Neural cell (in vitro differentiated cells): Measurements from ENCODE around the gene KDM1A. TPM values are rescaled to one million over a fixed set of nuclear protein-coding genes. Genes with fewer than 3 reads are reported as not detected.

Experiments used
- H2AFZ ChIP-seq: fragments of 200-600, 300-800 bp; sonication (generic), shearing (Covaris generic); 2 replicates; pipeline ENCODE4 v1.6.0; 2014; ENCODE audit warnings: low read depth, mild to moderate bottlenecking, antibody characterized with exemption, low read length, moderate library complexity
- H3F3A ChIP-seq: fragments of 200-600 bp; shearing (Covaris generic); 2 replicates; pipeline ENCODE4 v1.6.1; 2016; ENCODE audit warnings: mild to moderate bottlenecking, moderate library complexity, mixed read lengths, antibody characterized with exemption, low read length; ENCODE audit not compliant: insufficient read depth, poor library complexity, severe bottlenecking
- H3K27ac ChIP-seq: fragments of 200-600, 300-800 bp; sonication (generic), shearing (Covaris generic); 2 replicates; pipeline ENCODE4 v1.5.1; 2014; ENCODE audit warnings: mild to moderate bottlenecking, low read length, moderate library complexity
- H3K27me3 ChIP-seq: fragments of 300-800, 200-600 bp; sonication (generic), shearing (Covaris generic); 2 replicates; pipeline ENCODE4 v1.6.0; 2014; ENCODE audit warnings: mild to moderate bottlenecking, low read depth, low read length, moderate library complexity; ENCODE audit not compliant: insufficient read depth
- H3K36me3 ChIP-seq: fragments of 300-800, 200-600 bp; sonication (generic), shearing (Covaris generic); 2 replicates; pipeline ENCODE4 v1.5.1; 2014; ENCODE audit warnings: mild to moderate bottlenecking, antibody characterized with exemption, low read length, moderate library complexity; ENCODE audit not compliant: insufficient read depth
- H3K4me2 ChIP-seq: fragments of 300-800, 200-600 bp; sonication (generic), shearing (Covaris generic); 2 replicates; pipeline ENCODE4 v1.6.0; 2014; ENCODE audit warnings: mild to moderate bottlenecking, low read length
- H3K4me3 ChIP-seq: fragments of 300-800, 200-600 bp; sonication (generic), shearing (Covaris generic); 2 replicates; pipeline ENCODE4 v1.5.1; 2014; ENCODE audit warnings: mild to moderate bottlenecking, low read length, moderate library complexity
- H3K79me2 ChIP-seq: fragments of 200-600 bp; shearing (Covaris generic); replicated peaks from 2 replicates; pipeline ENCODE4 v1.6.0; 2014; ENCODE audit warnings: mild to moderate bottlenecking, low read length, moderate library complexity; ENCODE audit not compliant: insufficient read depth
- H3K9ac ChIP-seq: fragments of 300-800, 200-600 bp; sonication (generic), shearing (Covaris generic); 2 replicates; pipeline ENCODE4 v1.6.1; 2016; ENCODE audit warnings: mild to moderate bottlenecking, low read length, mixed read lengths
- H3K9me2 ChIP-seq: fragments of 200-600 bp; shearing (Covaris generic); 2 replicates; pipeline ENCODE4 v1.6.1; 2016; ENCODE audit warnings: mild to moderate bottlenecking, low read length, mixed read lengths; ENCODE audit not compliant: insufficient read depth
- H3K9me3 ChIP-seq: fragments of 200-600, 300-800 bp; sonication (generic), shearing (Covaris generic); 2 replicates; pipeline ENCODE4 v1.6.1; 2016; ENCODE audit warnings: mild to moderate bottlenecking, mixed run types, low read length, moderate library complexity, mixed read lengths
- H4K20me1 ChIP-seq: fragments of 200-600 bp; shearing (Covaris generic); 2 replicates; pipeline ENCODE4 v1.6.1; 2016; ENCODE audit warnings: mild to moderate bottlenecking, mixed run types; ENCODE audit not compliant: insufficient read depth
- EP300 ChIP-seq: fragments of 450-650 bp; conservative IDR thresholded peaks from 2 replicates; pipeline ENCODE4 v1.6.1; 2014; ENCODE audit warnings: antibody characterized with exemption, mild to moderate bottlenecking, moderate library complexity; ENCODE audit not compliant: poor library complexity, severe bottlenecking
- EZH2 ChIP-seq: fragments of 200-600, 300-800 bp; shearing (Covaris generic), sonication (generic); IDR thresholded peaks from 2 replicates; pipeline ENCODE4 v1.6.1; 2014; ENCODE audit warnings: antibody characterized with exemption, low read length, borderline replicate concordance, mild to moderate bottlenecking; ENCODE audit not compliant: insufficient read depth, poor library complexity, severe bottlenecking
- MXI1 ChIP-seq: fragments of 450-650 bp; conservative IDR thresholded peaks from 2 replicates; pipeline ENCODE4 v1.6.1; 2014; ENCODE audit warnings: antibody characterized with exemption, mild to moderate bottlenecking; ENCODE audit not compliant: poor library complexity, severe bottlenecking
- POLR2AphosphoS5 ChIP-seq: IDR thresholded peaks from 2 replicates; pipeline ENCODE4 v1.6.1; 2012
- RAD21 ChIP-seq: fragments of 450-650 bp; conservative IDR thresholded peaks from 2 replicates; pipeline ENCODE4 v1.6.1; 2014; ENCODE audit warnings: antibody characterized with exemption, mild to moderate bottlenecking, moderate library complexity
- SMC3 ChIP-seq: fragments of 450-650 bp; conservative IDR thresholded peaks from 2 replicates; pipeline ENCODE4 v1.6.1; 2014; ENCODE audit warnings: antibody characterized with exemption, mild to moderate bottlenecking, moderate library complexity; ENCODE audit not compliant: poor library complexity
- TAF1 ChIP-seq: IDR thresholded peaks from 2 replicates; pipeline ENCODE4 v1.6.1; 2012; ENCODE audit warnings: low read depth
- polyA plus RNA-seq: library from polyadenylated mRNA; depleted of rRNA; stranded (reverse); fragments of >200 nt; gene quantifications from 2 replicates; pipeline ENCODE4 v1.2.3, GENCODE V29; 2014
- TF ChIP-seq, protein P1 (sequence below): IDR thresholded peaks from 2 replicates; pipeline ENCODE4 v1.6.1; 2012; ENCODE audit warnings: borderline replicate concordance
- TF ChIP-seq, protein P2 (sequence below): fragments of 450-650 bp; IDR thresholded peaks from 2 replicates; pipeline ENCODE4 v1.5.1; 2014; ENCODE audit warnings: antibody characterized with exemption, mild to moderate bottlenecking, moderate library complexity; ENCODE audit not compliant: poor library complexity, severe bottlenecking

KDM1A gene
- polyA plus RNA-seq, 1 donor from 2014 or later = 276 TPM

DNA sequence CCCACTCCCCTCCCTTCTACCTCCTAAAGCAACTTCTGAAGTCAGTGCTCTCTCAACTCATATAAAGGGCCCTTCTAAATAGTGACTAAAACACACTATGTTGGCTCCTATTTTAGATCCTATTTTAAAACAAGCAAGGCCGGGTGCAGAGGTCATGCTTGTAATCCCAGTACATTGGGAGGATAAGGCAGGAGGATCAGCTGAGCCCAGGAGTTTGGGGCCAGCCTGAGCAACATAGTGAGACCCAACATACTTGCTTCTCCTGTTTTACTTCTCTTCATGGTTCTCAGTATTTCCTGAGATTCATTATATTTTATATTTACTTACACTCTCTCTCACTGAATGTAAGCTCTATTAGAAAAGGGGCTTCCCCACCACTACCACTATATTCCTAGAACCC, 106.9 kb downstream of the KDM1A start:
- Histone ChIP-seq H3K9me2 (no peaks in the 10 kb centered on the region), H3K9me3 (no peaks in the 10 kb centered on the region), H3K4me2 (no peak overlapping the region), H3K27me3 (no peaks in the 10 kb centered on the region), H2AFZ (no peak overlapping the region), H3K27ac (no peak overlapping the region), H3K36me3 (no peaks in the 10 kb centered on the region), H3K9ac (no peak overlapping the region), H3K79me2 (peaks cover 17% of the 10 kb centered on the region), H3K4me3 (no peak overlapping the region), H3F3A (no peaks in the 10 kb centered on the region), H4K20me1 (no peaks in the 10 kb centered on the region)
- TF ChIP-seq EP300 = no peak
- TF ChIP-seq SMC3 = no peak
- no peak for TF ChIP-seq EZH2
- TF ChIP-seq, protein P1, sequence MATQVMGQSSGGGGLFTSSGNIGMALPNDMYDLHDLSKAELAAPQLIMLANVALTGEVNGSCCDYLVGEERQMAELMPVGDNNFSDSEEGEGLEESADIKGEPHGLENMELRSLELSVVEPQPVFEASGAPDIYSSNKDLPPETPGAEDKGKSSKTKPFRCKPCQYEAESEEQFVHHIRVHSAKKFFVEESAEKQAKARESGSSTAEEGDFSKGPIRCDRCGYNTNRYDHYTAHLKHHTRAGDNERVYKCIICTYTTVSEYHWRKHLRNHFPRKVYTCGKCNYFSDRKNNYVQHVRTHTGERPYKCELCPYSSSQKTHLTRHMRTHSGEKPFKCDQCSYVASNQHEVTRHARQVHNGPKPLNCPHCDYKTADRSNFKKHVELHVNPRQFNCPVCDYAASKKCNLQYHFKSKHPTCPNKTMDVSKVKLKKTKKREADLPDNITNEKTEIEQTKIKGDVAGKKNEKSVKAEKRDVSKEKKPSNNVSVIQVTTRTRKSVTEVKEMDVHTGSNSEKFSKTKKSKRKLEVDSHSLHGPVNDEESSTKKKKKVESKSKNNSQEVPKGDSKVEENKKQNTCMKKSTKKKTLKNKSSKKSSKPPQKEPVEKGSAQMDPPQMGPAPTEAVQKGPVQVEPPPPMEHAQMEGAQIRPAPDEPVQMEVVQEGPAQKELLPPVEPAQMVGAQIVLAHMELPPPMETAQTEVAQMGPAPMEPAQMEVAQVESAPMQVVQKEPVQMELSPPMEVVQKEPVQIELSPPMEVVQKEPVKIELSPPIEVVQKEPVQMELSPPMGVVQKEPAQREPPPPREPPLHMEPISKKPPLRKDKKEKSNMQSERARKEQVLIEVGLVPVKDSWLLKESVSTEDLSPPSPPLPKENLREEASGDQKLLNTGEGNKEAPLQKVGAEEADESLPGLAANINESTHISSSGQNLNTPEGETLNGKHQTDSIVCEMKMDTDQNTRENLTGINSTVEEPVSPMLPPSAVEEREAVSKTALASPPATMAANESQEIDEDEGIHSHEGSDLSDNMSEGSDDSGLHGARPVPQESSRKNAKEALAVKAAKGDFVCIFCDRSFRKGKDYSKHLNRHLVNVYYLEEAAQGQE = no peak
- TF ChIP-seq TAF1 = no peak
- TF ChIP-seq RAD21 = no peak
- TF ChIP-seq, protein P2, sequence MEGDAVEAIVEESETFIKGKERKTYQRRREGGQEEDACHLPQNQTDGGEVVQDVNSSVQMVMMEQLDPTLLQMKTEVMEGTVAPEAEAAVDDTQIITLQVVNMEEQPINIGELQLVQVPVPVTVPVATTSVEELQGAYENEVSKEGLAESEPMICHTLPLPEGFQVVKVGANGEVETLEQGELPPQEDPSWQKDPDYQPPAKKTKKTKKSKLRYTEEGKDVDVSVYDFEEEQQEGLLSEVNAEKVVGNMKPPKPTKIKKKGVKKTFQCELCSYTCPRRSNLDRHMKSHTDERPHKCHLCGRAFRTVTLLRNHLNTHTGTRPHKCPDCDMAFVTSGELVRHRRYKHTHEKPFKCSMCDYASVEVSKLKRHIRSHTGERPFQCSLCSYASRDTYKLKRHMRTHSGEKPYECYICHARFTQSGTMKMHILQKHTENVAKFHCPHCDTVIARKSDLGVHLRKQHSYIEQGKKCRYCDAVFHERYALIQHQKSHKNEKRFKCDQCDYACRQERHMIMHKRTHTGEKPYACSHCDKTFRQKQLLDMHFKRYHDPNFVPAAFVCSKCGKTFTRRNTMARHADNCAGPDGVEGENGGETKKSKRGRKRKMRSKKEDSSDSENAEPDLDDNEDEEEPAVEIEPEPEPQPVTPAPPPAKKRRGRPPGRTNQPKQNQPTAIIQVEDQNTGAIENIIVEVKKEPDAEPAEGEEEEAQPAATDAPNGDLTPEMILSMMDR = no peak
- no peak for TF ChIP-seq POLR2AphosphoS5
- TF ChIP-seq MXI1 = no peak

DNA sequence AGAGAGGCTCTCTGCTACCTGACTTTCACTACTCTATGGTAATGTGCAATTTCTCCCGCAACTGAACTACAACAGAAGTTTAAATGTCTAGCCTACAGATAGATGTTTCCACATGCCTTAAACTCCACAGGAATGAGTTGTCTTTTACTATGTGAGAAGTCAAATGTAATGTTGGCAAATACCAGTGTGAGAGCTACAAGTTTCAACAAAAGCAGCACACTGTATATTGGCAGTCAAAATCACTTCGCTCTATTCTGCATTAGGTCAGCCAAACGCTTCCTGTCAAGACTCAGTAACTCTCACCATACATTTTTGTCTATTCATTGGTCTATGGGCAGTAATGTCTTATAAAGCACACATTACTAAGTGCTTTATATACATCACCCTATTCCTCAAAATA, 107.5 kb downstream of the KDM1A start:
- Histone ChIP-seq H3K27ac (no peak overlapping the region), H3K79me2 (peaks cover 16% of the 10 kb centered on the region), H3K4me2 (no peak overlapping the region), H4K20me1 (no peaks in the 10 kb centered on the region), H3K9me2 (no peaks in the 10 kb centered on the region), H3K4me3 (no peak overlapping the region), H3K9me3 (no peaks in the 10 kb centered on the region), H3K9ac (no peak overlapping the region), H3F3A (no peaks in the 10 kb centered on the region), H3K27me3 (no peaks in the 10 kb centered on the region), H3K36me3 (no peaks in the 10 kb centered on the region), H2AFZ (no peak overlapping the region)
- no peak for TF ChIP-seq SMC3
- TF ChIP-seq EZH2 = no peak
- no peak for TF ChIP-seq EP300
- TF ChIP-seq, protein P1 = no peak
